Cardiac fibroblast (primary cell): ENCODE measurements around the gene TNFRSF12A.
"Not testable (repeated sequence)": the region's sequence is repeated elsewhere in the genome, so short reads cannot be mapped to it uniquely, and the experiment has no call there.

Source experiments
- DNase-seq, 2 donors: peaks; one replicate each; pipeline versions ENCODE4 v3.0.0 to v3.0.0-alpha.2; 2010; ENCODE audit warnings: low read depth in 2 of 2
- H3K4me3 ChIP-seq, 2 donors: replicated peaks in 1 of 2; 1 replicate in 1 of 2; 2 replicates in 1 of 2; pipeline ENCODE4 v1.5.1; 2011; ENCODE audit warnings: low read depth in 2 of 2, low read length in 2 of 2, mild to moderate bottlenecking in 2 of 2, moderate library complexity in 1 of 2
- CTCF ChIP-seq: IDR thresholded peaks from one replicate; pipeline ENCODE4 v1.5.1; 2011; ENCODE audit warnings: low read depth, mild to moderate bottlenecking, low read length, inconsistent platforms

TNFRSF12A gene

GRCh38 chr16:3066440-3066748 is 46.2 kb downstream of the TNFRSF12A start:
- peak overlapping the region; percentile 0 to 58 for H3K4me3 ChIP-seq
- no peak for DNase-seq
- TF ChIP-seq CTCF, result no peak

GRCh38 chr16:3068487-3068886 is 48.3 kb downstream of the TNFRSF12A start:
- no peak for TF ChIP-seq CTCF
- no peak overlapping the region for H3K4me3 ChIP-seq
- no peak for DNase-seq

- H3K4me3 ChIP-seq, DNase-seq: not testable (repeated sequence)
Observed at GRCh38 chr16:3069146-3069545, 49.0 kb downstream of the TNFRSF12A start.

GRCh38 chr16:3070608-3071111 is 50.5 kb downstream of the TNFRSF12A start:
- TF ChIP-seq CTCF, result no peak
- no peak overlapping the region for H3K4me3 ChIP-seq
- DNase-seq, result no peak

GRCh38 chr16:3071655-3072054 is 51.5 kb downstream of the TNFRSF12A start:
- DNase-seq, result no peak
- TF ChIP-seq CTCF, result no peak

More at GRCh38 chr16:3071655-3072054, 51.5 kb downstream of the TNFRSF12A start:
- H3K4me3 ChIP-seq, result no peak overlapping the region
